Bronchial epithelial cell (primary cell): Measurements from ENCODE around the gene AP3S2. TPM values are rescaled to one million over a fixed set of nuclear protein-coding genes. Genes with fewer than 3 reads are reported as not detected.
A peak's percentile ranks its signal among the peaks of the same experiment; 100 is the strongest.
"Not testable (repeated sequence)": the region's sequence is repeated elsewhere in the genome, so short reads cannot be mapped to it uniquely, and the experiment has no call there.

Source experiments
- DNase-seq: peaks from one replicate; pipeline ENCODE4 v3.0.0-alpha.2; 2010; ENCODE audit warnings: low read depth
- FAIRE-seq: peaks from 2 replicates; lab custom pipeline; 2011; peaks lifted over from hg19 to GRCh38; lab: Jason Lieb, UNC
- H3K27me3 ChIP-seq: 2 replicates; pipeline ENCODE4 v1.5.1; 2011; ENCODE audit warnings: low read length; ENCODE audit not compliant: control insufficient read depth, insufficient read depth
- H3K36me3 ChIP-seq: 2 replicates; pipeline ENCODE4 v1.5.1; 2011; ENCODE audit warnings: low read length; ENCODE audit not compliant: control insufficient read depth, insufficient read depth
- H3K4me3 ChIP-seq: 2 replicates; pipeline ENCODE4 v1.5.1; 2011; ENCODE audit warnings: mild to moderate bottlenecking, low read depth, low read length, control low read depth
- total RNA-seq: library from RNA; depleted of rRNA; stranded (reverse); fragments of >200 nt; gene quantifications from 2 replicates; pipeline ENCODE4 v1.2.1, GENCODE V29; 2014
- TF ChIP-seq, protein P1 (sequence below): IDR thresholded peaks from 2 replicates; pipeline ENCODE4 v1.5.1; 2011; ENCODE audit warnings: mild to moderate bottlenecking, moderate library complexity, low read length, control low read depth, inconsistent platforms; ENCODE audit not compliant: insufficient read depth, severe bottlenecking

AP3S2 gene
- total RNA-seq, 1 donor from 2014 or later: 51.3 TPM

DNA sequence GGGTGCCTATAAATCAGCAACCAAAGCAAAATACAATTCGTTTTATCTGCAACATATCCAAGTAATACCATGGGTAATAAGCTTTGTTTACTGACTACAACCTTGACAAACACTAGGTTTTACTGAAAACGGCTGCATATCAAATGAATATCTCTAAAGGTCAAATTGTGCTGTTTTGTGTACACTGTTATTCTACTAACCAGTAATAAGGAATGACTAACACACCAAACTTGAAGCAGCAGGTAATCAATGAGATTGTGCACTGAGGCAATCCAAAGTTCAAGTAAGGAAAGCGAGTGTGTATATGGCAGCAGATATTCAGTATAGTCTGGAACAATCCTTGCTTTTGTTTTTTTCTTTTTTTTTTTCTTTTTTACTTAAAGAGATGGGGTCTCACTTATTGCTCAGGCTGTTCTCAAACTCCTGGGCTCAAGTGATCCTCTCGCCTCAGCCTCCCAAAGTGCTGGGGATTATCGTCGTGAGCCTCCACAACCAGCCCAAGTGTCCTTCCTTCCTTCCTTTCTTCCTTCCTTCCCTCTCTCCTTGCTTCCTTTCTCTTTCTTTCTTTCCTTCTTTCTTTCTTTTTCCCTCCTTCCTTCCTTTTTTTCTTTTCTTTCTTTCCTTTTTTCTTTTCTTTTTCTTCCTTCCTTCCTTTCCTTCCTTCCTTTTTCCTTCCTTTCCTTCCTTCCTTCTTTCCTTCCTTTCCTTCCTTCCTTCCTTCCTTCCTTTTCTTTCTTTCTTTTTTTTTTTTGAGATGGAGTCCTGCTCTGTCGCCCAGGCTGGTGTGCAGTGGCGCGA lies 34.9 kb downstream of the AP3S2 start:
- DNase-seq (no peak), FAIRE-seq (no peak)
- Histone ChIP-seq H3K4me3 (no peak overlapping the region), H3K36me3 (peaks cover 4% of the 10 kb centered on the region), H3K27me3 (no peaks in the 10 kb centered on the region)
- TF ChIP-seq, protein P1, sequence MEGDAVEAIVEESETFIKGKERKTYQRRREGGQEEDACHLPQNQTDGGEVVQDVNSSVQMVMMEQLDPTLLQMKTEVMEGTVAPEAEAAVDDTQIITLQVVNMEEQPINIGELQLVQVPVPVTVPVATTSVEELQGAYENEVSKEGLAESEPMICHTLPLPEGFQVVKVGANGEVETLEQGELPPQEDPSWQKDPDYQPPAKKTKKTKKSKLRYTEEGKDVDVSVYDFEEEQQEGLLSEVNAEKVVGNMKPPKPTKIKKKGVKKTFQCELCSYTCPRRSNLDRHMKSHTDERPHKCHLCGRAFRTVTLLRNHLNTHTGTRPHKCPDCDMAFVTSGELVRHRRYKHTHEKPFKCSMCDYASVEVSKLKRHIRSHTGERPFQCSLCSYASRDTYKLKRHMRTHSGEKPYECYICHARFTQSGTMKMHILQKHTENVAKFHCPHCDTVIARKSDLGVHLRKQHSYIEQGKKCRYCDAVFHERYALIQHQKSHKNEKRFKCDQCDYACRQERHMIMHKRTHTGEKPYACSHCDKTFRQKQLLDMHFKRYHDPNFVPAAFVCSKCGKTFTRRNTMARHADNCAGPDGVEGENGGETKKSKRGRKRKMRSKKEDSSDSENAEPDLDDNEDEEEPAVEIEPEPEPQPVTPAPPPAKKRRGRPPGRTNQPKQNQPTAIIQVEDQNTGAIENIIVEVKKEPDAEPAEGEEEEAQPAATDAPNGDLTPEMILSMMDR: no peak

DNA sequence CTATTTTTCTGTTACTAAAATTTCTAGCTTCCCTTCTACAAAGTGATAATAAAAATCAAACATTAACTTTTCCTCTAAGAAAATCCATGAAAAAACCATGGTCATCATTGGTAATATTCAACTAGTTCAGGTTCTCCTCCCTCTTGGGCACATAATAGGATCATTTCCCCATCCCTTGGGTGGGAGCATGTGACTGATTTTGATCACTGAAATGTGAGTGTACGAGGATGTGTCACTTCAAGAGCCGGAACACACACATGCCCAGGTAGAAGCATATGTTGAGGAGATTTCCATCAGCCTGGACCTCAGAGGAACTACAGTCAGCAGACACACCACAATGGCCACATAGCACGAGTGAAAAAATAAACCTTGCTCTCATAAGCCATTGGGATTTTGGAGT lies 36.1 kb downstream of the AP3S2 start:
- H3K27me3 ChIP-seq: no peaks in the 10 kb centered on the region
- TF ChIP-seq, protein P1: no peak
- no peak for FAIRE-seq
- no peak for DNase-seq
- peaks cover 4% of the 10 kb centered on the region for H3K36me3 ChIP-seq
- no peak overlapping the region for H3K4me3 ChIP-seq

DNA sequence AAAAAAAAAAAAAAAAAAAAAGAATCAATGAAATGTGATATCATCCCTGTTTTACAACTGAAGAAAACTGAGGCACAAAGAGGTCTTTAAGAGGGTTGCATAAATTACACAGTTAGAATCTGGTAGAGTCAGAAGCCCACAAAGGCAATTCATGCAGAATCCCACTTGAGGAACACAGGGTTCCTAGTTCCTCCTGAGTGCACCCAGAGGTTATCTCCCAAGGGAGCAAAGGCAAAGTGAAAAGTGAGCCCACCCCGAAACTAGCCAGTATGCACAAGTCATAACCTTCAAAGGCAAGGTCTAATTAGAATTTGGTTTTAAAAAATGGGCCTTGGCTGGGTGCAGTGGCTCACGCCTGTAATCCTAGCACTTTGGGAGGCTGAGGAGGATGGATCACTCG lies 37.8 kb downstream of the AP3S2 start:
- FAIRE-seq (no peak), DNase-seq (no peak)
- TF ChIP-seq, protein P1: no peak
- peaks cover 2% of the 10 kb centered on the region for H3K36me3 ChIP-seq
- H3K4me3 ChIP-seq: no peak overlapping the region
- no peaks in the 10 kb centered on the region for H3K27me3 ChIP-seq

DNA sequence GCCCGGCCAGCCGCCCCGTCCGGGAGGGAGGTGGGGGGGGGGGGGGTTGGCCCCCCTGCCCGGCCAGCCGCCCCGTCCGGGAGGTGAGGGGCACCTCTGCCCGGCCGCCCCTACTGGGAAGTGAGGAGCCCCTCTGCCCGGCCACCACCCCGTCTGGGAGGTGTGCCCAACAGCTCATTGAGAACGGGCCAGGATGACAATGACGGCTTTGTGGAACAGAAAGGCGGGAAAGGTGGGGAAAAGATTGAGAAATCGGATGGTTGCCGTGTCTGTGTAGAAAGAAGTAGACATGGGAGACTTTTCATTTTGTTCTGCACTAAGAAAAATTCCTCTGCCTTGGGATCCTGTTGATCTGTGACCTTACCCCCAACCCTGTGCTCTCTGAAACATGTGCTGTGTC lies 38.9 kb downstream of the AP3S2 start:
- not testable (repeated sequence) for H3K4me3 ChIP-seq, DNase-seq, FAIRE-seq, H3K36me3 ChIP-seq, H3K27me3 ChIP-seq

DNA sequence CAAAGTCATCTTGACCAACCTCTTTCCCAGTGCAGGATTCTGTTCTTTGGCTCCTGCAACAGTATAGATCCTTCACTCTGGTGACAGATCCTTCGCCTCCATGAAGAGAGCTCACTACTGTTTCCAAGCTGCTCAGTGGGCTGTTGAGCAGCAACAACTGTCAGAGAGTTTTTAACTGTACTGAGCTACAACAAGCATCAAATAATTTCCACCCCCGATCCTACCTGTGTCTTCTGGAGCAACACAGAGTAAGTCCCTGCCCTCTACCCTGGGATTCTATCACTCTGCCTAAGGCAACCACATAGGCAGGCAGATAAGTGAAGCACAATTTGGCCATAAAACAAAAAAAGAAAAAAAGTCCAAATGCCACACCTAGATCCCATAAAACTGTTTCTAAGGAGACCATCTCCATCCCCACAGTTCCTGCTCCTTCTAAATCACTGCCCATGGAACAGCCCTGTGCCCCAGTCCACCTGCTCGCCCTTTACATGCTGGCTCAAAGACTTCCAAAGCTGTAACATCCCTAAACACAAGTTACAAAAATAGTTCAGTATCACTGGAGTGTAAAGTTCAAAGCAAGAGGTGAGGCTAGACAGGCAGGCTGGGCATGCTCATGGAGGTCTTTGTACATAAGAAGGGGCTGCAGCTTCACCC lies 41.3 kb downstream of the AP3S2 start:
- H3K27me3 ChIP-seq: no peaks in the 10 kb centered on the region
- H3K4me3 ChIP-seq: no peak overlapping the region
- DNase-seq (no peak), FAIRE-seq (no peak)
- no peaks in the 10 kb centered on the region for H3K36me3 ChIP-seq
- TF ChIP-seq, protein P1: no peak

DNA sequence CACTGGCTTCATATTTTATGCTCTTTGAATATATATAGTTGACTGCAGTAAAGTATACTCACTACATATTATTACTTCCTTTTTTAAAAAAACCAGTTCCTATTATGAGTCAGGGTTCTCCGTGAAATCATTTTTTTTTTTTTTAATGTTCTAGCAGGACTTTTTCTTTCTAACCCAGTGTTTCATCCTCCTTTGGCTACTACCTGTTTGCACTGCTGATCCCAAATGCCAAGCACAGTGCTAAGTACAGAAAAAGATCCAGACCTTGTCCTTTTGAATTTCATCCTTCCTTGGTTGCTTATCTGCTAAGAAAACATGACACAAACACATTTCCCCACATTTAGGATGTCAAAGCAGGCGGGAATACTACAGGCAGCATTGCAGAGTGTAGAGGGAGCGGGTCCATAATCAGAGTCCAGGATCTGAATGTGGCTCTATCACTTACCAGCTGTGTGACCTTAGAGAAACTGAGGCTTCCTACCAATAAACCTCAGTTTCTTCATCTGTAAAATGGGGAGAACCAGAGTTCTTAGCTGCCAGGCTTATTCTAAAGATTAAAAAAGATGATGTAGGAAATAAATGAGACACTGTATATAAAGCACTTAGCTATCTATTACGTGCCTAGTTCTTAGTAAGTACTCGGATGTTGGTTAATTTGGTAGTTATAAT lies 42.0 kb downstream of the AP3S2 start:
- TF ChIP-seq, protein P1: no peak
- Histone ChIP-seq H3K36me3 (no peaks in the 10 kb centered on the region), H3K4me3 (no peak overlapping the region), H3K27me3 (no peaks in the 10 kb centered on the region)
- FAIRE-seq: no peak
- peak; percentile 47 for DNase-seq
